Fibroblast of lung (primary cell): Measurements from ENCODE around the gene CLEC4A. TPM values are rescaled to one million over a fixed set of nuclear protein-coding genes. Genes with fewer than 3 reads are reported as not detected.
"Not testable (repeated sequence)": the region's sequence is repeated elsewhere in the genome, so short reads cannot be mapped to it uniquely, and the experiment has no call there.

ENCODE experiments used
- DNase-seq, 2 donors: peaks; one replicate each; pipeline versions ENCODE4 v3.0.0 to v3.0.0-alpha.2; 2010; ENCODE audit warnings: low read depth in 2 of 2
- H2AFZ ChIP-seq: 2 replicates; pipeline ENCODE4 v1.5.1; 2012; ENCODE audit warnings: low read length, control low read depth, inconsistent platforms
- H3K27ac ChIP-seq: 2 replicates; pipeline ENCODE4 v1.5.1; 2011; ENCODE audit warnings: low read length, control low read depth; ENCODE audit not compliant: insufficient read depth
- H3K27me3 ChIP-seq: 2 replicates; pipeline ENCODE4 v1.5.1; 2011; ENCODE audit warnings: mild to moderate bottlenecking, low read length; ENCODE audit not compliant: control insufficient read depth, insufficient read depth
- H3K36me3 ChIP-seq: 2 replicates; pipeline ENCODE4 v1.5.1; 2011; ENCODE audit warnings: low read length; ENCODE audit not compliant: control insufficient read depth, insufficient read depth
- H3K4me1 ChIP-seq: 2 replicates; pipeline ENCODE4 v1.5.1; 2011; ENCODE audit warnings: low read length; ENCODE audit not compliant: control insufficient read depth, insufficient read depth; ENCODE audit errors: extremely low read depth
- H3K4me2 ChIP-seq: 2 replicates; pipeline ENCODE4 v1.5.1; 2011; ENCODE audit warnings: low read length, control low read depth; ENCODE audit not compliant: insufficient read depth; ENCODE audit errors: extremely low read depth
- H3K4me3 ChIP-seq, 4 experiments: fragments of 200-600 bp in 1 of 4; sonication (generic) in 1 of 4; replicated peaks in 1 of 4; 2 replicates each; pipeline ENCODE4 v1.5.1; 2011 to 2016; ENCODE audit warnings: low read length in 4 of 4, low read depth in 3 of 4, mild to moderate bottlenecking in 3 of 4, control low read depth in 2 of 4, inconsistent platforms in 1 of 4, mixed read lengths in 1 of 4; ENCODE audit not compliant: insufficient read depth in 1 of 4; ENCODE audit errors: control extremely low read depth in 1 of 4
- H3K79me2 ChIP-seq: 2 replicates; pipeline ENCODE4 v1.5.1; 2012; ENCODE audit warnings: mild to moderate bottlenecking, low read length, inconsistent platforms; ENCODE audit not compliant: control insufficient read depth, insufficient read depth
- H3K9ac ChIP-seq: 2 replicates; pipeline ENCODE4 v1.5.1; 2011; ENCODE audit warnings: mild to moderate bottlenecking, low read length, control low read depth; ENCODE audit not compliant: insufficient read depth
- H3K9me3 ChIP-seq: 2 replicates; pipeline ENCODE4 v1.5.1; 2012; ENCODE audit warnings: low read depth, low read length; ENCODE audit not compliant: control insufficient read depth, insufficient read depth
- H4K20me1 ChIP-seq: 2 replicates; pipeline ENCODE4 v1.5.1; 2011; ENCODE audit warnings: low read length; ENCODE audit not compliant: control insufficient read depth, insufficient read depth; ENCODE audit errors: extremely low read depth
- polyA plus RNA-seq, 2 donors: library from polyadenylated mRNA; depleted of rRNA in 1 of 2; stranded (reverse) in 1 of 2; unstranded in 1 of 2; fragments of >200 nt; gene quantifications; 2 replicates each; pipeline ENCODE4 v1.2.1, GENCODE V29; 2011 to 2012; ENCODE audit warnings: missing spikeins in 1 of 2
- total RNA-seq: library from RNA; depleted of rRNA; stranded (reverse); fragments of >200 nt; gene quantifications from 2 replicates; pipeline ENCODE4 v1.2.1, GENCODE V29; 2014

CLEC4A gene
- total and polyA plus RNA-seq, 2 donors (not counting 1 experiment from before 2014, with no cell fraction given): 0.26 to 0.33 TPM

DNA sequence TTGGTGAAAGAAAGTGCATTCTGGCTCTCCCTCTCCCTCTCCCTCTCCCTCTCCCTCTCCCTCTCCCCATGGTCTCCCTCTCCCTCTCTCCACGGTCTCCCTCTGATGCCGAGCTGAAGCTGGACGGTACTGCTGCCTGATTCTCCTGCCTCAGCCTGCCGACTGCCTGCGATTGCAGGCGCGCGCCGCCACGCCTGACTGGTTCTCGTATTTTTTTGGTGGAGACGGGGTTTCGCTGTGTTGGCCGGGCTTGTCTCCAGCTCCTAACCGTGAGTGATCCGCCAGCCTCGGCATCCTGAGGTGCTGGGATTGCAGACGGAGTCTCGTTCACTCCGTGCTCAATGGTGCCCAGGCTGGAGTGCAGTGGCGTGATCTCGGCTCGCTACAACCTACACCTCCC is 59.9 kb downstream of the CLEC4A start:
- H3K4me1 ChIP-seq, H3K27me3 ChIP-seq, H3K27ac ChIP-seq, H3K9me3 ChIP-seq, H3K4me2 ChIP-seq, H2AFZ ChIP-seq, H3K9ac ChIP-seq, H4K20me1 ChIP-seq, H3K4me3 ChIP-seq, H3K36me3 ChIP-seq, H3K79me2 ChIP-seq, DNase-seq: not testable (repeated sequence)

DNA sequence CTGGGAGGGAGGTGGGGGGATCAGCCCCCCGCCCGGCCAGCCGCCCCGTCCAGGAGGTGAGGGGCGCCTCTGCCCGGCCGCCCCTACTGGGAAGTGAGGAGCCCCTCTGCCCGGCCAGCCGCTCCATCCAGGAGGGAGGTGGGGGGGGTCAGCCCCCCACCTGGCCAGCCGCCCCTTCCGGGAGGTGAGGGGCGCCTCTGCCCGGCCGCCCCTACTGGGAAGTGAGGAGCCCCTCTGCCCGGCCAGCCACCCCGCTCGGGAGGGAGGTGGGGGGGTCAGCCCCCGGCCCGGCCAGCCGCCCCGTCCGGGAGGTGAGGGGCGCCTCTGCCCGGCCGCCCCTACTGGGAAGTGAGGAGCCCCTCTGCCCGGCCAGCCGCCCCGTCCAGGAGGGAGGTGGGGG is 60.8 kb downstream of the CLEC4A start:
- not testable (repeated sequence) for H3K27ac ChIP-seq, DNase-seq, H3K79me2 ChIP-seq, H4K20me1 ChIP-seq, H2AFZ ChIP-seq, H3K4me2 ChIP-seq, H3K27me3 ChIP-seq, H3K4me3 ChIP-seq, H3K4me1 ChIP-seq, H3K9ac ChIP-seq, H3K9me3 ChIP-seq, H3K36me3 ChIP-seq

DNA sequence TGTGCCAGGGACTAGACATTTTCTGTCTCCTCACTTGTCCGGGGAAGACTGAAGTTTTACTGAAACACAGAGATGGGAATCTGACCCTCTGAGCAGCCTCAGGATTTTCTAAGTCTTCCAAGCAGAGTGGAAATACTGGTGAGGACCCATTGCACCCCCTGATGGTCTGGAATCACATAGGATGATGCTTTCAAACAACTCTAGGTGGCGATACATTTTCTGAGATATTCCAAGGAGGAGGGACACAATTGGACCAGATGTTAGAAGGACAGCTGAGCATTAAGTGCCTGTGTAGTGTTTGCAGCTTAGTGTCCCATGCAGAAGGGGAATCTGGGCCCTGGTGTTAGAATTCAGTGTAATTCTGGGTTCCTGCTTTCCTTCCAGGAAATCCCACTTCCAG is 64.7 kb downstream of the CLEC4A start:
- H4K20me1 ChIP-seq, H3K9me3 ChIP-seq, H3K27me3 ChIP-seq, H3K36me3 ChIP-seq, H3K4me1 ChIP-seq, H2AFZ ChIP-seq, H3K9ac ChIP-seq, H3K79me2 ChIP-seq, H3K27ac ChIP-seq, H3K4me2 ChIP-seq, H3K4me3 ChIP-seq, DNase-seq: not testable (repeated sequence)

Other genes starting within 250 kb of the CLEC4A start
- 95.0 and 127 TPM in 2 replicates for gene SLC2A3, start 187.4 kb upstream of the CLEC4A start, total RNA-seq
- 83.0 and 124 TPM in 2 replicates for gene SLC2A3, start 187.4 kb upstream of the CLEC4A start, polyA plus RNA-seq
- gene FOXJ2, start 90.9 kb upstream of the CLEC4A start, total RNA-seq: 5.4 and 8.3 TPM in 2 replicates
- 8.3 and 9.2 TPM in 2 replicates for gene FOXJ2, start 90.9 kb upstream of the CLEC4A start, polyA plus RNA-seq
- 0.17 TPM in 1 of 2 replicates, not detected in the other for gene C3AR1, start 57.3 kb upstream of the CLEC4A start, total RNA-seq
- gene C3AR1, start 57.3 kb upstream of the CLEC4A start, polyA plus RNA-seq: 0.34 and 0.37 TPM in 2 replicates
- 40.8 and 41.1 TPM in 2 replicates for gene NECAP1, start 41.3 kb upstream of the CLEC4A start, total RNA-seq
- gene NECAP1, start 41.3 kb upstream of the CLEC4A start, polyA plus RNA-seq: 31.0 and 37.9 TPM in 2 replicates
- gene ZNF705A, start 33.4 kb downstream of the CLEC4A start, total RNA-seq: not detected in 2 replicates
- gene ZNF705A, start 33.4 kb downstream of the CLEC4A start, polyA plus RNA-seq: not detected in 2 replicates
- 0.26 and 0.33 TPM in 2 replicates for gene FAM90A1, start 104.0 kb downstream of the CLEC4A start, total RNA-seq
- 0.05 and 0.08 TPM in 2 replicates for gene FAM90A1, start 104.0 kb downstream of the CLEC4A start, polyA plus RNA-seq